NCI-H345 (cell line): Measurements from ENCODE around the gene FMNL1.

Experiments
- DNase-seq: peaks from one replicate; lab custom pipeline; 2025; lab: John Stamatoyannopoulos, UW

The FMNL1 gene

GRCh38 chr17:45279898-45280297, 58.2 kb downstream of the FMNL1 start:
- DNase-seq = no peak

GRCh38 chr17:45282683-45283644, 61.3 kb downstream of the FMNL1 start:
- DNase-seq = peak; percentile 91

- DNase-seq = no peak
These were observed 62.0 kb downstream of the FMNL1 start for GRCh38 chr17:45283711-45284110.

- no peak for DNase-seq
These were observed 62.8 kb downstream of the FMNL1 start for GRCh38 chr17:45284176-45285140.

- no peak for DNase-seq
These were observed 64.6 kb downstream of the FMNL1 start for GRCh38 chr17:45286286-45286685.

GRCh38 chr17:45287526-45288500, 66.1 kb downstream of the FMNL1 start:
- peak; percentile 66 for DNase-seq

- peak; percentile 86 for DNase-seq
These were observed 67.1 kb downstream of the FMNL1 start for GRCh38 chr17:45288825-45289224.

GRCh38 chr17:45289301-45290268, 67.9 kb downstream of the FMNL1 start:
- DNase-seq = no peak

- no peak for DNase-seq
These were observed 68.6 kb downstream of the FMNL1 start for GRCh38 chr17:45290269-45290765.

- DNase-seq = no peak
These were observed 69.6 kb downstream of the FMNL1 start for GRCh38 chr17:45291171-45291805.

- DNase-seq = no peak
These were observed 71.2 kb downstream of the FMNL1 start for GRCh38 chr17:45292696-45293412.

- no peak for DNase-seq
These were observed 71.9 kb downstream of the FMNL1 start for GRCh38 chr17:45293413-45294211.

- no peak for DNase-seq
These were observed 72.8 kb downstream of the FMNL1 start for GRCh38 chr17:45294506-45294905.

- no peak for DNase-seq
These were observed 74.5 kb downstream of the FMNL1 start for GRCh38 chr17:45296003-45296832.

- no peak for DNase-seq
These were observed 75.1 kb downstream of the FMNL1 start for GRCh38 chr17:45296833-45297124.
